ENCODE results near the gene UBE2G2. TPM values are rescaled to one million over a fixed set of nuclear protein-coding genes. Genes with fewer than 3 reads are reported as not detected.

Gene UBE2G2
- total RNA-seq, 1 experiment from 2014 or later: 212 TPM

GRCh38 chr21:44785620-44786335 lies 15.8 kb downstream of the UBE2G2 start:
- H3K27ac ChIP-seq (ENCODE audit: low read depth, low read length, poor library complexity, severe bottlenecking): no peak overlapping the region
- intact Hi-C loops (cut with micrococcal nuclease; ENCODE audit: unreplicated experiment): no loop called here
- H3K9me3 ChIP-seq (ENCODE audit: low read depth, low read length, poor library complexity, severe bottlenecking): no peaks in the 10 kb centered on the region
- TF ChIP-seq EZH2 (IDR thresholded peaks at IDR 0.05; ENCODE audit: borderline replicate concordance, low read depth, low read length, poor library complexity, severe bottlenecking): no peak
- no peak for TF ChIP-seq CTCF (conservative IDR thresholded peaks at IDR 0.05; ENCODE audit: low read depth, low read length)
- peak; percentile 41 for DNase-seq (ENCODE audit: low spot score)
- peaks cover 15% of the 10 kb centered on the region for H3K4me1 ChIP-seq (ENCODE audit: insufficient read depth, low read length, poor library complexity, severe bottlenecking)
- H3K27me3 ChIP-seq (replicated peaks; ENCODE audit: insufficient read depth, low read depth, low read length, poor library complexity): no peaks in the 10 kb centered on the region
- POLR2A ChIA-PET (ENCODE audit: low non-redundant PET): no interaction called here
- CTCF ChIA-PET: no interaction called here
- H3K36me3 ChIP-seq (ENCODE audit: insufficient read depth, low read length, poor library complexity, severe bottlenecking): peaks cover 43% of the 10 kb centered on the region
- BruUV-seq (replicated peaks): no TSS peak
- no peak overlapping the region for H3K4me3 ChIP-seq (ENCODE audit: low read depth, low read length, poor library complexity, severe bottlenecking)

- CTCF ChIA-PET: interaction anchor here (1.7 kb wide), 1 partner anchor 8 kb away, joined by 8 read pairs; no protein-coding TSS in a partner anchor
- Histone ChIP-seq H3K4me3 (ENCODE audit: low read depth, low read length, poor library complexity, severe bottlenecking) (no peak overlapping the region), H3K27ac (ENCODE audit: low read depth, low read length, poor library complexity, severe bottlenecking) (no peak overlapping the region), H3K9me3 (ENCODE audit: low read depth, low read length, poor library complexity, severe bottlenecking) (no peaks in the 10 kb centered on the region), H3K4me1 (ENCODE audit: insufficient read depth, low read length, poor library complexity, severe bottlenecking) (peaks cover 24% of the 10 kb centered on the region), H3K36me3 (ENCODE audit: insufficient read depth, low read length, poor library complexity, severe bottlenecking) (peaks cover 33% of the 10 kb centered on the region), H3K27me3 (replicated peaks; ENCODE audit: insufficient read depth, low read depth, low read length, poor library complexity) (no peaks in the 10 kb centered on the region)
- no peak for DNase-seq (ENCODE audit: low spot score)
- intact Hi-C loops (cut with micrococcal nuclease; ENCODE audit: unreplicated experiment): no loop called here
- BruUV-seq (replicated peaks): no TSS peak
- TF ChIP-seq EZH2 (IDR thresholded peaks at IDR 0.05; ENCODE audit: borderline replicate concordance, low read depth, low read length, poor library complexity, severe bottlenecking): no peak
- no peak for TF ChIP-seq CTCF (conservative IDR thresholded peaks at IDR 0.05; ENCODE audit: low read depth, low read length)
- POLR2A ChIA-PET (ENCODE audit: low non-redundant PET): no interaction called here
Observed at GRCh38 chr21:44784810-44785209, 16.8 kb downstream of the UBE2G2 start.

GRCh38 chr21:44783020-44783696 lies 18.5 kb downstream of the UBE2G2 start:
- ChIA-PET CTCF (interaction anchor here (1.7 kb wide), 1 partner anchor 10 kb away, joined by 8 read pairs; no protein-coding TSS in a partner anchor), POLR2A (ENCODE audit: low non-redundant PET) (no interaction called here)
- H3K27ac ChIP-seq (ENCODE audit: low read depth, low read length, poor library complexity, severe bottlenecking): no peak overlapping the region
- peaks cover 39% of the 10 kb centered on the region for H3K4me1 ChIP-seq (ENCODE audit: insufficient read depth, low read length, poor library complexity, severe bottlenecking)
- H3K9me3 ChIP-seq (ENCODE audit: low read depth, low read length, poor library complexity, severe bottlenecking): no peaks in the 10 kb centered on the region
- no peak for DNase-seq (ENCODE audit: low spot score)
- no peak overlapping the region for H3K4me3 ChIP-seq (ENCODE audit: low read depth, low read length, poor library complexity, severe bottlenecking)
- TF ChIP-seq EZH2 (IDR thresholded peaks at IDR 0.05; ENCODE audit: borderline replicate concordance, low read depth, low read length, poor library complexity, severe bottlenecking) (no peak), CTCF (conservative IDR thresholded peaks at IDR 0.05; ENCODE audit: low read depth, low read length) (no peak)
- peaks cover 38% of the 10 kb centered on the region for H3K36me3 ChIP-seq (ENCODE audit: insufficient read depth, low read length, poor library complexity, severe bottlenecking)
- H3K27me3 ChIP-seq (replicated peaks; ENCODE audit: insufficient read depth, low read depth, low read length, poor library complexity): no peaks in the 10 kb centered on the region
- intact Hi-C loops (cut with micrococcal nuclease; ENCODE audit: unreplicated experiment): no loop called here
- no TSS peak for BruUV-seq (replicated peaks)

Measured in A673 (cell line).